ENCODE results near the gene ZMYM3. TPM values are rescaled to one million over a fixed set of nuclear protein-coding genes. Genes with fewer than 3 reads are reported as not detected.
"Not testable (repeated sequence)": the region's sequence is repeated elsewhere in the genome, so short reads cannot be mapped to it uniquely, and the experiment has no call there.

Gene ZMYM3
- polyA plus RNA-seq, 1 donor (not counting 4 experiments of a cell fraction or from before 2014, with no cell fraction given) = 7.7 TPM

GRCh38 chrX:71269801-71270395, 16.0 kb upstream of the ZMYM3 start:
- DNase-seq (ENCODE audit: low read depth, low spot score) (no peak), FAIRE-seq (no peak)
- Histone ChIP-seq H3K4me2 (ENCODE audit: control insufficient read depth, extremely low read depth, insufficient read depth, low read depth, low read length) (no peak overlapping the region), H3K9ac (ENCODE audit: control insufficient read depth, extremely low read depth, insufficient read depth, low read length) (no peak overlapping the region), H3K9me1 (ENCODE audit: control insufficient read depth, extremely low read depth, insufficient read depth, low read length) (no peaks in the 10 kb centered on the region), H3K27me3 (ENCODE audit: control insufficient read depth, extremely low read depth, insufficient read depth, low read length) (no peaks in the 10 kb centered on the region), H3K9me3 (ENCODE audit: control insufficient read depth, low read depth, low read length) (no peaks in the 10 kb centered on the region), H4K20me1 (ENCODE audit: control insufficient read depth, extremely low read depth, insufficient read depth, low read length) (no peaks in the 10 kb centered on the region), H2AFZ (ENCODE audit: control insufficient read depth, low read length) (no peak overlapping the region), H3K79me2 (ENCODE audit: control insufficient read depth, insufficient read depth, low read length) (no peaks in the 10 kb centered on the region), H3K36me3 (ENCODE audit: control insufficient read depth in 2 of 2, extremely low read depth in 1 of 2, insufficient read depth in 2 of 2, low read length in 2 of 2) (no peaks in the 10 kb centered on the region), H3K4me1 (ENCODE audit: control insufficient read depth, extremely low read depth, insufficient read depth, low read length) (no peaks in the 10 kb centered on the region), H3K4me3 (ENCODE audit: control insufficient read depth in 2 of 3, extremely low read depth in 1 of 3, insufficient read depth in 2 of 3, low read depth in 1 of 3, low read length in 3 of 3) (no peak overlapping the region), H3K27ac (ENCODE audit: control insufficient read depth, insufficient read depth, low read length) (no peak overlapping the region)
- dilution Hi-C loops (cut with MboI; ENCODE audit: extremely low pct_ligation_motif_present, low sequenced_read_pairs) = no loop called here
- TF ChIP-seq EZH2 (IDR thresholded peaks at IDR 0.05; ENCODE audit: low read length) (no peak), CTCF (optimal IDR thresholded peaks at IDR 0.05 in 1 of 3, IDR thresholded peaks at IDR 0.05 in 1 of 3, conservative IDR thresholded peaks at IDR 0.05 in 1 of 3; ENCODE audit: extremely low read depth in 1 of 3, insufficient read depth in 2 of 3, low read length in 3 of 3) (no peak)

- DNase-seq (ENCODE audit: low read depth, low spot score); dilution Hi-C loops (cut with MboI; ENCODE audit: extremely low pct_ligation_motif_present, low sequenced_read_pairs); H3K4me1 ChIP-seq (ENCODE audit: control insufficient read depth, extremely low read depth, insufficient read depth, low read length); H3K79me2 ChIP-seq (ENCODE audit: control insufficient read depth, insufficient read depth, low read length); H2AFZ ChIP-seq (ENCODE audit: control insufficient read depth, low read length); H3K36me3 ChIP-seq (ENCODE audit: control insufficient read depth in 2 of 2, extremely low read depth in 1 of 2, insufficient read depth in 2 of 2, low read length in 2 of 2); H4K20me1 ChIP-seq (ENCODE audit: control insufficient read depth, extremely low read depth, insufficient read depth, low read length); FAIRE-seq; H3K9ac ChIP-seq (ENCODE audit: control insufficient read depth, extremely low read depth, insufficient read depth, low read length); H3K9me3 ChIP-seq (ENCODE audit: control insufficient read depth, low read depth, low read length); H3K4me2 ChIP-seq (ENCODE audit: control insufficient read depth, extremely low read depth, insufficient read depth, low read depth, low read length); H3K27ac ChIP-seq (ENCODE audit: control insufficient read depth, insufficient read depth, low read length); H3K4me3 ChIP-seq (ENCODE audit: control insufficient read depth in 2 of 3, extremely low read depth in 1 of 3, insufficient read depth in 2 of 3, low read depth in 1 of 3, low read length in 3 of 3); H3K9me1 ChIP-seq (ENCODE audit: control insufficient read depth, extremely low read depth, insufficient read depth, low read length); H3K27me3 ChIP-seq (ENCODE audit: control insufficient read depth, extremely low read depth, insufficient read depth, low read length): not testable (repeated sequence)
Observed at GRCh38 chrX:71268624-71269023, 14.7 kb upstream of the ZMYM3 start.

GRCh38 chrX:71256856-71257255, 2.9 kb upstream of the ZMYM3 start:
- Histone ChIP-seq H3K4me1 (ENCODE audit: control insufficient read depth, extremely low read depth, insufficient read depth, low read length) (peaks cover 2% of the 10 kb centered on the region), H3K36me3 (ENCODE audit: control insufficient read depth in 2 of 2, extremely low read depth in 1 of 2, insufficient read depth in 2 of 2, low read length in 2 of 2) (no peaks in the 10 kb centered on the region), H3K27me3 (ENCODE audit: control insufficient read depth, extremely low read depth, insufficient read depth, low read length) (no peaks in the 10 kb centered on the region), H3K9ac (ENCODE audit: control insufficient read depth, extremely low read depth, insufficient read depth, low read length) (no peak overlapping the region), H2AFZ (ENCODE audit: control insufficient read depth, low read length) (no peak overlapping the region), H3K9me1 (ENCODE audit: control insufficient read depth, extremely low read depth, insufficient read depth, low read length) (no peaks in the 10 kb centered on the region), H3K27ac (ENCODE audit: control insufficient read depth, insufficient read depth, low read length) (no peak overlapping the region), H3K9me3 (ENCODE audit: control insufficient read depth, low read depth, low read length) (no peaks in the 10 kb centered on the region), H3K4me2 (ENCODE audit: control insufficient read depth, extremely low read depth, insufficient read depth, low read depth, low read length) (no peak overlapping the region), H3K4me3 (ENCODE audit: control insufficient read depth in 2 of 3, extremely low read depth in 1 of 3, insufficient read depth in 2 of 3, low read depth in 1 of 3, low read length in 3 of 3) (no peak overlapping the region), H3K79me2 (ENCODE audit: control insufficient read depth, insufficient read depth, low read length) (peaks cover 3% of the 10 kb centered on the region), H4K20me1 (ENCODE audit: control insufficient read depth, extremely low read depth, insufficient read depth, low read length) (no peaks in the 10 kb centered on the region)
- FAIRE-seq (no peak), DNase-seq (ENCODE audit: low read depth, low spot score) (no peak)
- dilution Hi-C loops (cut with MboI; ENCODE audit: extremely low pct_ligation_motif_present, low sequenced_read_pairs) = no loop called here
- TF ChIP-seq EZH2 (IDR thresholded peaks at IDR 0.05; ENCODE audit: low read length) (no peak), CTCF (optimal IDR thresholded peaks at IDR 0.05 in 1 of 3, IDR thresholded peaks at IDR 0.05 in 1 of 3, conservative IDR thresholded peaks at IDR 0.05 in 1 of 3; ENCODE audit: extremely low read depth in 1 of 3, insufficient read depth in 2 of 3, low read length in 3 of 3) (no peak)
